K562 (cell line): ENCODE results near the gene ADIPOR2.

ENCODE experiments used
- CBX5 ChIP-seq: IDR thresholded peaks from 2 replicates; pipeline ENCODE4 v1.6.1; 2014; ENCODE audit warnings: low read depth, borderline replicate concordance
- CREB5 ChIP-seq: fragments of 250-450 bp; sonication (Bioruptor Pico); IDR thresholded peaks from 2 replicates; pipeline ENCODE4 v1.5.0; 2020; ENCODE audit warnings: mild to moderate bottlenecking
- CTCF ChIP-seq, 3 experiments: IDR thresholded peaks in 2 of 3; conservative IDR thresholded peaks in 1 of 3; 2 replicates each; pipeline ENCODE4 v1.5.1; 2011 to 2012; ENCODE audit warnings: low read length in 3 of 3, mild to moderate bottlenecking in 3 of 3, control low read depth in 2 of 3, improper control_type of control experiment in 1 of 3, inconsistent platforms in 1 of 3, low read depth in 1 of 3, mixed read lengths in 1 of 3, moderate library complexity in 1 of 3; ENCODE audit not compliant: insufficient read depth in 2 of 3
- GTF3C2 ChIP-seq: IDR thresholded peaks from 3 replicates; pipeline ENCODE4 v1.6.1; 2011; ENCODE audit warnings: borderline replicate concordance, mild to moderate bottlenecking, moderate library complexity; ENCODE audit not compliant: insufficient read length; ENCODE audit errors: extremely low read depth
- NCOA4 ChIP-seq: fragments of 450-650 bp; IDR thresholded peaks from 2 replicates; pipeline ENCODE4 v1.6.1; 2018; ENCODE audit warnings: mild to moderate bottlenecking; ENCODE audit not compliant: partially characterized antibody
- NONO ChIP-seq, 2 experiments: fragments of 200-400 bp in 1 of 2; fragments of 450-650 bp in 1 of 2; formaldehyde crosslinking in 1 of 2; IDR thresholded peaks; 2 replicates each; pipeline ENCODE4 v1.6.1; 2017; ENCODE audit warnings: low read depth in 2 of 2, mild to moderate bottlenecking in 2 of 2, moderate library complexity in 2 of 2, low read length in 1 of 2
- PHB2 ChIP-seq: fragments of 450-650 bp; IDR thresholded peaks from 2 replicates; pipeline ENCODE4 v1.6.1; 2017; ENCODE audit warnings: low read depth
- POLR2A ChIP-seq: fragments of 450-650 bp; conservative IDR thresholded peaks from 2 replicates; pipeline ENCODE4 v1.6.1; 2016
- RBM39 ChIP-seq: fragments of 200-400 bp; formaldehyde crosslinking; optimal IDR thresholded peaks from 2 replicates; pipeline ENCODE3; 2018; ENCODE audit warnings: low read depth, low read length
- RFX5 ChIP-seq: IDR thresholded peaks from 2 replicates; pipeline ENCODE4 v1.6.1; 2011; ENCODE audit warnings: low read depth, mild to moderate bottlenecking, improper control_type of control experiment, low read length
- TCFL5 ChIP-seq: fragments of 250-450 bp; sonication (Bioruptor Pico); conservative IDR thresholded peaks from 2 replicates; pipeline ENCODE4 v1.6.1; 2021; ENCODE audit warnings: mild to moderate bottlenecking, moderate library complexity, matching md5 sums
- UBTF ChIP-seq, 2 experiments: IDR thresholded peaks; 2 replicates each; pipeline ENCODE4 v1.6.1; 2012; ENCODE audit warnings: improper control_type of control experiment in 2 of 2, low read depth in 2 of 2, low read length in 2 of 2, borderline replicate concordance in 1 of 2
- ZNF77 ChIP-seq: fragments of 250-450 bp; sonication (Bioruptor Pico); IDR thresholded peaks from 2 replicates; pipeline ENCODE4 v1.5.0; 2020

- no peak for TF ChIP-seq PHB2
- no peak for TF ChIP-seq NONO (IDR thresholded peaks at IDR 0.05; ENCODE audit: low read depth in 2 of 2, low read length in 1 of 2)
- TF ChIP-seq RFX5: no peak
- TF ChIP-seq UBTF (IDR thresholded peaks at IDR 0.05; ENCODE audit: borderline replicate concordance in 1 of 2, low read depth in 2 of 2, low read length in 2 of 2): no peak
- no peak for TF ChIP-seq CREB5
- no peak for TF ChIP-seq GTF3C2
- no peak for TF ChIP-seq ZNF77 (CRISPR knock-in tag)
- no peak for TF ChIP-seq NCOA4
- no peak for TF ChIP-seq CBX5
- TF ChIP-seq RBM39: no peak
- no peak for TF ChIP-seq CTCF (IDR thresholded peaks at IDR 0.05 in 2 of 3, conservative IDR thresholded peaks at IDR 0.05 in 1 of 3; ENCODE audit: insufficient read depth in 2 of 3, low read depth in 1 of 3, low read length in 3 of 3)
- no peak for TF ChIP-seq POLR2A
- TF ChIP-seq TCFL5 (CRISPR knock-in tag): no peak
These were observed 129.5 kb downstream of the ADIPOR2 start, which contains the start of gene LRTM2 for GRCh38 chr12:1820191-1820895.
